IMR-90 (cell line): ENCODE results near the gene EHHADH. TPM values are rescaled to one million over a fixed set of nuclear protein-coding genes. Genes with fewer than 3 reads are reported as not detected.

ENCODE experiments used
- ATAC-seq: fragments of 200-7000 bp; cut with Tn5 transposase; 2 replicates; pipeline ENCODE4 v1.9.1; 2020; ENCODE audit warnings: low read depth, mild to moderate bottlenecking, moderate library complexity
- BruUV-seq: library from RNA; stranded (reverse); fragments of 400-500 nt; replicated peaks from 2 replicates; lab custom pipeline; 2021; lab: Mats Ljungman, UMichigan
- CTCF ChIA-PET: fragments of 300-600 bp; formaldehyde crosslinking; extraction: SDS; loops from one replicate; lab custom pipeline; 2021; ENCODE audit warnings: antibody characterized with exemption; lab: Yijun Ruan, JAX
- POLR2A ChIA-PET: fragments of 300-600 bp; sonication (Branson Sonifier 250); formaldehyde crosslinking; loops from one replicate; lab custom pipeline; 2022; ENCODE audit warnings: antibody characterized with exemption; ENCODE audit not compliant: unreplicated experiment; lab: Charles Lee
- DNase-seq: peaks from one replicate; pipeline ENCODE4 v3.0.0; 2013
- H2AFZ ChIP-seq: replicated peaks from 2 replicates; pipeline ENCODE3; 2013; ENCODE audit warnings: low read length, mild to moderate bottlenecking; ENCODE audit not compliant: poor library complexity
- H2AK5ac ChIP-seq: 2 replicates; pipeline ENCODE4 v1.6.1; 2013; ENCODE audit warnings: low read depth, low read length, inconsistent platforms
- H2AK9ac ChIP-seq: replicated peaks from 2 replicates; pipeline ENCODE3; 2013; ENCODE audit warnings: mild to moderate bottlenecking, low read depth, low read length, moderate library complexity; ENCODE audit not compliant: poor library complexity
- H2BK120ac ChIP-seq: 2 replicates; pipeline ENCODE4 v1.6.1; 2013; ENCODE audit warnings: low read depth, low read length, inconsistent platforms
- H2BK15ac ChIP-seq: 3 replicates; pipeline ENCODE4 v1.6.1; 2013; ENCODE audit warnings: low read depth, low read length, inconsistent platforms
- H2BK20ac ChIP-seq: 2 replicates; pipeline ENCODE4 v1.6.1; 2013; ENCODE audit warnings: low read depth, mild to moderate bottlenecking, inconsistent platforms, low read length, moderate library complexity
- H2BK5ac ChIP-seq: 2 replicates; pipeline ENCODE4 v1.6.1; 2013; ENCODE audit warnings: mild to moderate bottlenecking, low read depth, low read length, inconsistent platforms; ENCODE audit not compliant: poor library complexity, severe bottlenecking
- H3K14ac ChIP-seq: replicated peaks from 2 replicates; pipeline ENCODE4 v1.6.1; 2013; ENCODE audit warnings: low read depth, low read length, inconsistent platforms
- H3K18ac ChIP-seq: 2 replicates; pipeline ENCODE4 v1.6.1; 2013; ENCODE audit warnings: low read depth, low read length, control low read depth
- H3K23ac ChIP-seq: 2 replicates; pipeline ENCODE4 v1.6.1; 2013; ENCODE audit warnings: low read depth, low read length, inconsistent platforms
- H3K27ac ChIP-seq: 2 replicates; pipeline ENCODE4 v1.5.1; 2013; ENCODE audit warnings: mild to moderate bottlenecking, control low read depth, low read length; ENCODE audit not compliant: insufficient read depth
- H3K27me3 ChIP-seq: 2 replicates; pipeline ENCODE4 v1.6.1; 2013; ENCODE audit warnings: low read length; ENCODE audit not compliant: control insufficient read depth, insufficient read depth
- H3K36me3 ChIP-seq: 2 replicates; pipeline ENCODE4 v1.6.1; 2013; ENCODE audit warnings: low read length, mixed read lengths; ENCODE audit not compliant: control insufficient read depth, insufficient read depth
- H3K4ac ChIP-seq: 2 replicates; pipeline ENCODE4 v1.6.1; 2013; ENCODE audit warnings: low read depth, low read length, inconsistent platforms
- H3K4me1 ChIP-seq: 2 replicates; pipeline ENCODE4 v1.6.1; 2013; ENCODE audit warnings: low read length, mixed read lengths; ENCODE audit not compliant: control insufficient read depth, insufficient read depth
- H3K4me2 ChIP-seq: 2 replicates; pipeline ENCODE4 v1.6.1; 2013; ENCODE audit warnings: low read depth, mild to moderate bottlenecking, control low read depth, low read length, moderate library complexity
- H3K4me3 ChIP-seq: 2 replicates; pipeline ENCODE4 v1.5.1; 2013; ENCODE audit warnings: low read depth, mild to moderate bottlenecking, control low read depth, low read length, moderate library complexity; ENCODE audit not compliant: insufficient read depth
- H3K56ac ChIP-seq: 2 replicates; pipeline ENCODE4 v1.6.1; 2013; ENCODE audit warnings: low read length, inconsistent platforms; ENCODE audit not compliant: insufficient read depth; ENCODE audit errors: extremely low read depth
- H3K79me1 ChIP-seq, 2 experiments: 2 replicates each; pipeline ENCODE4 v1.6.1; 2013; ENCODE audit warnings: low read length in 2 of 2, inconsistent platforms in 1 of 2, low read depth in 1 of 2
- H3K9ac ChIP-seq: 2 replicates; pipeline ENCODE4 v1.6.1; 2013; ENCODE audit warnings: low read depth, low read length, control low read depth
- H3K9me1 ChIP-seq: 2 replicates; pipeline ENCODE4 v1.6.1; 2013; ENCODE audit warnings: low read length, inconsistent platforms; ENCODE audit not compliant: insufficient read depth
- H3K9me3 ChIP-seq: 2 replicates; pipeline ENCODE4 v1.6.1; 2013; ENCODE audit warnings: low read length; ENCODE audit not compliant: control insufficient read depth, insufficient read depth
- H4K20me1 ChIP-seq: 2 replicates; pipeline ENCODE4 v1.6.1; 2013; ENCODE audit warnings: low read length, inconsistent platforms; ENCODE audit not compliant: insufficient read depth
- H4K5ac ChIP-seq: 2 replicates; pipeline ENCODE4 v1.6.1; 2013; ENCODE audit warnings: mild to moderate bottlenecking, low read depth, low read length, control low read depth
- H4K8ac ChIP-seq, 2 experiments: 2 replicates each; pipeline ENCODE4 v1.6.1; 2013; ENCODE audit warnings: low read depth in 2 of 2, low read length in 2 of 2, control low read depth in 1 of 2, inconsistent platforms in 1 of 2
- H4K91ac ChIP-seq: 2 replicates; pipeline ENCODE4 v1.6.1; 2013; ENCODE audit warnings: low read depth, low read length, inconsistent platforms; ENCODE audit not compliant: insufficient read depth
- CEBPB ChIP-seq: IDR thresholded peaks from 2 replicates; pipeline ENCODE4 v1.6.1; 2012; ENCODE audit warnings: low read depth, low read length, improper control_type of control experiment
- CHD1 ChIP-seq: IDR thresholded peaks from 2 replicates; pipeline ENCODE4 v1.6.1; 2012; ENCODE audit warnings: low read depth, low read length, improper control_type of control experiment
- MAFK ChIP-seq: IDR thresholded peaks from 2 replicates; pipeline ENCODE4 v1.6.1; 2012; ENCODE audit warnings: low read depth, low read length, improper control_type of control experiment
- MAZ ChIP-seq: IDR thresholded peaks from 2 replicates; pipeline ENCODE4 v1.6.1; 2012; ENCODE audit warnings: low read depth, mild to moderate bottlenecking, low read length, improper control_type of control experiment, moderate library complexity, borderline replicate concordance
- MXI1 ChIP-seq: IDR thresholded peaks from 2 replicates; pipeline ENCODE4 v1.6.1; 2012; ENCODE audit warnings: low read depth, mild to moderate bottlenecking, low read length, moderate library complexity, borderline replicate concordance
- NFE2L2 ChIP-seq: fragments of 150-350 bp; IDR thresholded peaks from 2 replicates; pipeline ENCODE4 v1.6.1; 2016; ENCODE audit warnings: low read depth, mild to moderate bottlenecking, low read length
- POLR2A ChIP-seq: IDR thresholded peaks from 2 replicates; pipeline ENCODE4 v1.6.1; 2012; ENCODE audit warnings: mild to moderate bottlenecking, low read depth, low read length
- RCOR1 ChIP-seq: IDR thresholded peaks from 2 replicates; pipeline ENCODE4 v1.6.1; 2012; ENCODE audit warnings: mild to moderate bottlenecking, low read length, improper control_type of control experiment; ENCODE audit not compliant: insufficient replicate concordance
- RFX5 ChIP-seq: IDR thresholded peaks from 2 replicates; pipeline ENCODE4 v1.8.0; 2012; ENCODE audit warnings: low read depth, mild to moderate bottlenecking, low read length, moderate library complexity
- USF2 ChIP-seq: fragments of 150-350 bp; IDR thresholded peaks from 2 replicates; pipeline ENCODE4 v1.6.1; 2017; ENCODE audit warnings: mild to moderate bottlenecking, antibody characterized with exemption, low read length, low read depth
- WGBS, 2 experiments: methylation state at CpG; one replicate each; pipeline versions ENCODE4 v1.1.5 to v1.1.7; 2013; ENCODE audit warnings: missing lambda C conversion rate in 2 of 2; ENCODE audit not compliant: insufficient read length in 1 of 2; ENCODE audit errors: extremely low coverage in 2 of 2; 5-methylcytosine and 5-hydroxymethylcytosine counted together
- dilution Hi-C: fragments of 300-500 bp; cut with HindIII; formaldehyde crosslinking; loops from one replicate; pipeline ENCODE4 v1.14.3; 2018; ENCODE audit warnings: low sequenced_read_pairs; ENCODE audit not compliant: unreplicated experiment
- in situ Hi-C: fragments of 300-500 bp; cut with MboI; formaldehyde crosslinking; loops from 3 replicates; pipeline ENCODE4 v1.14.3; 2019; ENCODE audit warnings: low sequenced_read_pairs, inconsistent platforms, mixed read lengths
- intact Hi-C: fragments of 100-400 bp; cut with micrococcal nuclease; formaldehyde crosslinking; loops from 2 replicates; pipeline ENCODE4 v1.10.0; 2022
- polyA plus RNA-seq, 3 experiments: library from polyadenylated mRNA; depleted of rRNA; stranded (reverse); fragments of >200 nt; gene quantifications; 2 replicates each; pipeline ENCODE4 v1.2.3, GENCODE V29; 2012; ENCODE audit warnings: low replicate concordance in 1 of 3
- total RNA-seq: library from RNA; depleted of rRNA; stranded (reverse); fragments of >200 nt; gene quantifications from 2 replicates; pipeline ENCODE4 v1.2.3, GENCODE V29; 2012
- TF ChIP-seq, protein P1 (sequence below): conservative IDR thresholded peaks from 2 replicates; pipeline ENCODE4 v1.5.1; 2012; ENCODE audit warnings: mild to moderate bottlenecking, low read depth, low read length, improper control_type of control experiment

Gene EHHADH
- total and polyA plus RNA-seq, 2 of the 4 experiments (the other 2 are of a cell fraction): 2.0 to 4.7 TPM

GRCh38 chr3:185207931-185208746 lies 45.7 kb downstream of the EHHADH start (continued):
- TF ChIP-seq, protein P1, sequence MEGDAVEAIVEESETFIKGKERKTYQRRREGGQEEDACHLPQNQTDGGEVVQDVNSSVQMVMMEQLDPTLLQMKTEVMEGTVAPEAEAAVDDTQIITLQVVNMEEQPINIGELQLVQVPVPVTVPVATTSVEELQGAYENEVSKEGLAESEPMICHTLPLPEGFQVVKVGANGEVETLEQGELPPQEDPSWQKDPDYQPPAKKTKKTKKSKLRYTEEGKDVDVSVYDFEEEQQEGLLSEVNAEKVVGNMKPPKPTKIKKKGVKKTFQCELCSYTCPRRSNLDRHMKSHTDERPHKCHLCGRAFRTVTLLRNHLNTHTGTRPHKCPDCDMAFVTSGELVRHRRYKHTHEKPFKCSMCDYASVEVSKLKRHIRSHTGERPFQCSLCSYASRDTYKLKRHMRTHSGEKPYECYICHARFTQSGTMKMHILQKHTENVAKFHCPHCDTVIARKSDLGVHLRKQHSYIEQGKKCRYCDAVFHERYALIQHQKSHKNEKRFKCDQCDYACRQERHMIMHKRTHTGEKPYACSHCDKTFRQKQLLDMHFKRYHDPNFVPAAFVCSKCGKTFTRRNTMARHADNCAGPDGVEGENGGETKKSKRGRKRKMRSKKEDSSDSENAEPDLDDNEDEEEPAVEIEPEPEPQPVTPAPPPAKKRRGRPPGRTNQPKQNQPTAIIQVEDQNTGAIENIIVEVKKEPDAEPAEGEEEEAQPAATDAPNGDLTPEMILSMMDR: no peak

- H2AK9ac ChIP-seq: no peak overlapping the region
- H3K56ac ChIP-seq: no peak overlapping the region
- no peaks in the 10 kb centered on the region for H3K36me3 ChIP-seq
- H2AK5ac ChIP-seq: no peak overlapping the region
- H4K5ac ChIP-seq: no peak overlapping the region
- no peak overlapping the region for H3K4me2 ChIP-seq
- H3K79me1 ChIP-seq: no peaks in the 10 kb centered on the region
- CTCF ChIA-PET: no interaction called here
- no peak overlapping the region for H4K8ac ChIP-seq
- no peak overlapping the region for H2BK5ac ChIP-seq
- no peak overlapping the region for H2AFZ ChIP-seq
- peaks cover 3% of the 10 kb centered on the region; the same call in 1 of the 2 replicates for H3K9me1 ChIP-seq
- dilution Hi-C loops (no loop called here), in situ Hi-C loops (no loop called here), intact Hi-C loops (no loop called here)
- ATAC-seq: no peak
- H2BK20ac ChIP-seq: no peak overlapping the region
- H3K9me3 ChIP-seq: no peaks in the 10 kb centered on the region
- no peak overlapping the region for H4K91ac ChIP-seq
- H3K4me3 ChIP-seq: no peak overlapping the region
- no peak overlapping the region for H3K23ac ChIP-seq
- H3K27me3 ChIP-seq: no peaks in the 10 kb centered on the region
- no peaks in the 10 kb centered on the region for H4K20me1 ChIP-seq
- H3K9ac ChIP-seq: no peak overlapping the region
- BruUV-seq: no TSS peak
- H3K14ac ChIP-seq: no peak overlapping the region
- no CpG with 5 or more reads among the region's 2 CpGs for WGBS, 2 experiments
- H2BK15ac ChIP-seq: no peak overlapping the region
- DNase-seq: no peak
- POLR2A ChIA-PET: interaction anchor here (0.6 kb wide), 1 partner anchor 510 kb away, joined by 5 read pairs; no protein-coding TSS in a partner anchor
- no peak overlapping the region for H3K18ac ChIP-seq
- no peak overlapping the region for H3K27ac ChIP-seq
- no peak overlapping the region for H3K4ac ChIP-seq
- H3K4me1 ChIP-seq: no peaks in the 10 kb centered on the region
- H2BK120ac ChIP-seq: no peak overlapping the region
- TF ChIP-seq RCOR1: no peak
- no peak for TF ChIP-seq MAZ
- TF ChIP-seq MAFK: no peak
- no peak for TF ChIP-seq POLR2A
- no peak for TF ChIP-seq MXI1
- no peak for TF ChIP-seq CHD1
- TF ChIP-seq NFE2L2: no peak
- no peak for TF ChIP-seq CEBPB
- no peak for TF ChIP-seq RFX5
- TF ChIP-seq, protein P1: no peak
- TF ChIP-seq USF2: no peak
These were observed 46.4 kb downstream of the EHHADH start for GRCh38 chr3:185207481-185207880.
